HG03457 (cell line): ENCODE results near the gene CELF4.

Source experiments
- ATAC-seq: cut with Tn5 transposase; IDR thresholded peaks from one replicate; pipeline ENCODE4 v1.9.1; 2021; ENCODE audit warnings: moderate number of reproducible peaks; ENCODE audit not compliant: unreplicated experiment

Gene CELF4

DNA sequence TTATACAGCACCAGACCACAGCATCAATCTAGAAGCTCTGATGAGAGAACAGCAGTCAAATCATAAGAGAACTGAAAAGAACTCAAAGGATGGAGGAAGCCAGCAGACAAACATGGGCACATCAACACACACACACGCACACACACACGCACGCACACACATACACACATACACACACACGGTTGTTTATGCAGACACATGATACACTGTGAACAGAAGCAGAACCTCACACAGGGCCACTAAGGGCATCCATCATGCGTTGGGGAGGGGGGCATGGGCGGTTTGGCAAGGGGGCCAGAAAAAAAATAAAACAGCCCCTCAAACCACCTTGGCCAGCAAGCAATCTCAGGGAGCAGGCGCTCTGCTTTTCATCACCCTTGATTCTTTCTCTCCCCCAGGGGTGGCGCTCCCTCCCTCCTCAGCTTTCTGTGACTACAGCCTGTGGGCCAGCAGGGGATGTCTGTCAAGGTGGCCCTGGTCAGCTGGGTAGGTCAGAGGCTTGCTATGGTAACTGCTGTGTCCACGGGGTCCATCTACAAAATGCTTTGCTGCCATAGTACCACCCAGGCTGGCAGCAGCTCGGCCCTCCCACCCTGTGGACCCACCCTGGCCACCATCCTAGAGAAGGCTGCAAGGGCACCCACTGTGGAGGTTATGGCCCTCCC is 318.0 kb downstream of the CELF4 start:
- ATAC-seq = no peak

DNA sequence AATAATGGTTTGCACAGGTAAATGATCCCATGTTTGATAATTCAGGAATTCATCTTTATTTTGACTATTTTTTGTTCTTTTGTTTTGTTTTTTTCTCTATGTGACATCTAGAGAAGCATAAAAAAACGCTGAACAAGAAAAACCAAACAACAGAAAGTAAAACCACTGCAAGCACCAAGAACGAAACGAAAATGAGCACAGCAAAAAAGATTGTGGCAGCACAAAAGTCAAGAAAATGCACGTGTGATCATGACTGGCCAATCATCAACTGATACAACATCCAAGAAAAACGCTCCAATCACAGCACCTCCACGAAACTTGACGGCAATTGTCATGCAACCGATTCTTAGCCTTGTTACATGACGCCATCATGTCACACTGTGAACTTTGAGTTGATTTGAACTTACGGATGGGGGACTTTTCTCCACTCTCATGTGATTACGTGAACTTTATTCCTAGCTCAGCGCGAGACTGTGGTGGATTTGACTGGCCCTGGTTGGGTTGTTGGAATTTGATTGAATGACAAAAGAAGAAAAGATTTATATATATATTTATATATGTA is 318.7 kb downstream of the CELF4 start:
- no peak for ATAC-seq

DNA sequence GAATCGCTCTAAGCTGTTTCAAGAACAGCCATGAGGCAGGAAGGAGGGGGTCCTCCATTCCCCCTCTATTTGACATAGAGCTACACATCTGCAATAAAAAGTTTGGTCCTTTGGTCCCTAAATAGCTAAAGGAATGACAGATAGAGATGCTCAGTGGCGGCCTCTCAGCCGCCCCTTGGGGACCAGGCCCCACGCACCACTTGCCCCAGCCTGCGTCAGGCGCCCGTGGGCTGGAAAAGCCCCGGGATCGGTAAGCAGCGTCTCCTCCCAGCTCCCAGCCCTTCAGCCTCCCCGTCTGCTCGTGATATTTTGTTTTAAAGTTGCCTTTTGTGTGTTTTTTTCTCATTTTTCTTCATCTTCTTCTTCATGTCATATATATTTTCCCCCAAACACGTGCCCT is 321.0 kb downstream of the CELF4 start:
- no peak for ATAC-seq

DNA sequence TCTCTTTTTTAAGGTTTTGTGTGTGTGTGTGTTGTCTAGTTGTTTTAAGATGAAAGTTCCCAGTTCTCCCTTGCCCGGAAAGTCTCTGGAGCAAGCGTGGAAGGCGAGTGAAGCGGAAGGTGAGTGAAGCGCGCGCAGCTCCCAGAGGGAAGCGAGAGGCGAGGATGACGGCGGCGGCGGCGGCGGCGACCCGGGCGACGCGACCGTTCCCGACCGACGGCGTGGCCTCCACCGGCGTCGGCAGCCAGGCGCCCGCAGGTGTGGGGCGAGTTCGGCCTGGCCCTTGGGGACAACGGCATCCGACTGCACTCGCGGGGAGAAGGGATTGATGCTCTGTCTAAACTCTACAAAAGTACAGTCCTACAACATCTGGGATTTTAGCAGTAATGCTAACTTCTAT is 321.9 kb downstream of the CELF4 start:
- ATAC-seq = no peak

DNA sequence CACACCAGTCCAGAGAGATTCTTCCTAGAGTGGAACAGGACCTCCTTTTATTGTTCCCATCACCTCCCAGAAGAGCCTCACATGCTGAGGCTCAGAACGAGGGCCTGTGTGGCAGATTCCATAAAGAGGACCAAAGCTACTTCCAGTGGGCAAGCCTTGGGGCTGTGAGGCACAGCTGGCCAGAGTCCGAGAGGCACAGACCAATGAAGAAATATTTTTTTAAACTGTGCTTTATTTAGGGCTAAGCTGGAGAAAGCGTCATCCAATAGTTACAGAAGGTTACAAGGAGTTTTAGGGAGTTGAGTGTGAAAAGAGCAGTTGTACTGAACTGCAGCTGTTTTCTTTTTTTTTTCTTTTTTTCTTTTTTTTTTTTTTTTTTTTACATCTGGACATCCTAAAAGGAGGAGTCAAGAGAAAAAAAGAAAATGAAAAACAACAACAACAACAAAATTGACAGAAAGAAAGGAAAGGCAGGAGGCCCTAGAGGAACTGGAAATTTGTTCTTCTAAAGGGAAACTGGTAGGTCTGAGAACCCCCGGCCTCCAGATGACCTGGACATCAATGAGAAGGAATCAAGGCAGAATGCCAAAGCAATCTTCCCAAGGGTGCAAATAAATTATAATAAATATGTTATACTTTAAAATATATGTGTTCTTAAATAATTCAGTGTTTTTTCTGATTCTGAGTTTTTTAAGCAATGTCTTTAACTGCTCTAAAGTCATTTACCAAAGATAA is 322.6 kb downstream of the CELF4 start:
- no peak for ATAC-seq

DNA sequence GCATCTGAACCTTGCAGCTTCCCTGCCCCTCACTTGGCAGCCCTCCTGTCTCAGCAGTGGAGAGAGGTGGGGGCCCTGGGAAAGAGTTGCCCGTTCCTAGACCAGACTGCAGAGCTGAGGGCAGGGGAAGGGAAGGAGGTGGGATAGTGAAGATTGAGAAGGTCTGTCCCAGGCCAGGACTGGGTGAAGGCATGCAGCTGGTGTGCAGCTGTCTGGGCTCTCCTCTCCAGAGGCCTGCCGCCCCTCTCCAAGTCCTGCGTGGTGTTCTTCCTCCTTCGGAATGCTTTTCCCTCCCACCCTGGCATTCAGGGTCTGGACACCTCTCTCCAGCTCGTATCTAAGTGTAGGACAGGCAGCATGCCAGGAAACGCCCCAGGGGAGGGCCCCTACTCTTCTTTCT is 323.5 kb downstream of the CELF4 start:
- no peak for ATAC-seq

DNA sequence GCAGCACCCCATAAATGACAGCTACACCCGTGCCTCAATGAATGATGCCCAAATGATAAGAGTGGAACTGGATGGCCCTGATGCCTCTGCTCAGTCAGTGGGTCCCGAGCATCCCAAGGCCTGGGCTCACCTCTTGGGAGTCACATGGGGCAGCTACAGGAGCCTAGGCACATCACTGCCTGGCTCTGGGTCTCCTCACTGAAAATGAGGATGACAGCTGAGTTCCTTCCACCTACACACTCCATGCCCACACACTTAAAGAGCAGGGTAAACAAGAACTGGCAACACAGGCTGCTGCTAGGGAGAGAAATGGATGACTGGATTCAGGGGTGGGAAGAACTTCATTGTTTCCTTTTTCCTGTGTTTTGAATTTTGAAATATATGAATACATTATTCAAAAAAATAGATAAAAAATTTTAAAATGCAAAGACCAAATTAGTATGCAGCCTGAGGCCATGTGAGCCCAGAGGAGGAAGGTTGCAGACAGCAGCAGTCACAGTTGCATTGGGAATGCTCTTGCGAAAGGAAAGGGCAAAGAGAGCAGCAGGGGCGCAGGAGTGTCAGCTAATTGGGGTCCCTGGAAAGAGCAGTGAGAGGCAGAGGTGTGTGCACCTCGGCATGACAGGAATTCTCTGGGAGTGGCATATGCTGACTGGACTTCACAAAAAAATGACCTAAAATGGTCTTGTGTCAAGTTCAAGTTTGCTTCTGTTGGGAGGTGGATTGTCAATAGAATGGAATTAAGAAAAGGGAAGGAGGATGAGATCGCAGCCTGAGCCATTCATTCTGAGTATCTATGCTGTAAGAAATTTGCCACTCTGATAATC is 327.1 kb downstream of the CELF4 start:
- no peak for ATAC-seq

DNA sequence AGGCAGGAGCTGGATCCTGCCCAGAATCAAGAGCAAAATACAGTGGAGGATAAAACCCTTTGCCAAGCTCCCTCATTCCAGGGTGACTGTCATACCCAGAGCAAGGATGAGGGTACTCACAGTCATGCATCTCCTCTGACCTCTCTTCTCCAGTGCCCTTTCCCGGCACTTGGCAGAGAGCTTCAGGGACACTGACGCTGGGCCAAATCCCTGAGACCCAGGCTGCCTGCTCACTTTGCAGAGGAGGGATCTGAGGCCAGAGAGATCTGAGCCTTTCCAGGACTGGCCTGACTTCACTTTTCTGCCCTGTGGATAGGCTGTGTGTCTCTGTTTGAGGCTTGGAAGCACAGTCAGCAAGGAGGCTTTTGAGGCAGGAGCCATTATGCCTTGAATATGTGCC is 330.0 kb downstream of the CELF4 start:
- no peak for ATAC-seq

DNA sequence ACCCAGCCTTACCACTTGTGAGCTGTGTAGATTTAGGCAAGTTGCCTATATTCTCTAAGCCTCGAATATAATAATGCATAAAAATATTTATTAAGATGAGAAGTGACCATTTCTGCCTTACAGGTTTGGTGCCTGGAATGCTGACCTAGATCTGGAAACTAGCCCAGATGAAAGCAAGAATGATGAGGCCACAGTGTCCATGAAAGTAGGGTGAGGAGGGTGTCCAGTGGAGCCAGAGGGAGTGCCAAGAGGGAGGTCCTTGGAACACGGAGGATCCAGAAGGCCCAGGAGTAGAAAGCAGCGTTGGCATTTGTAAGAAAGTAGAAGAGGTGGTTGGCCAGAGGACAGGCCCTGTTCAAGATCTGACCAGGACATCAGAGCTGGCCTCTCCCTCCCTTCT is 334.3 kb downstream of the CELF4 start:
- no peak for ATAC-seq

DNA sequence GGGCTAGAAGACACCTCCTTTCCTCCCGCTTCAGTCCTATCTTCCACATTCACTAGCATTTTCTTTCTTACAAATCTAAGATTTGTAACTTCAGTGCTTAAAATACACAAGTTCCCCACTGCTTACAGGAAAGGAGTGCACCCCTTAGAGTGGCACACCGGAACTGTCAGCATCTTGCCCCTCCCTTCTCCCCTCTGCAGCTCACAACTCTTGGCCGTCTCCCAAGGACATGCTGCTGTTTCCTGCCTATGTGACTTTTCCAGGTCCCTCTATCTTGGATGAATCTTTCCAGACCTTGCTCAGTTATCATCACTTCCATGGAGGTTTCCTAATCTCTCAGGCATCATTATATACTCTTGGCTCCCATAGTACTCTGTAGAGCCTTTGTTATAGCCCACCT is 334.8 kb downstream of the CELF4 start:
- ATAC-seq = no peak

DNA sequence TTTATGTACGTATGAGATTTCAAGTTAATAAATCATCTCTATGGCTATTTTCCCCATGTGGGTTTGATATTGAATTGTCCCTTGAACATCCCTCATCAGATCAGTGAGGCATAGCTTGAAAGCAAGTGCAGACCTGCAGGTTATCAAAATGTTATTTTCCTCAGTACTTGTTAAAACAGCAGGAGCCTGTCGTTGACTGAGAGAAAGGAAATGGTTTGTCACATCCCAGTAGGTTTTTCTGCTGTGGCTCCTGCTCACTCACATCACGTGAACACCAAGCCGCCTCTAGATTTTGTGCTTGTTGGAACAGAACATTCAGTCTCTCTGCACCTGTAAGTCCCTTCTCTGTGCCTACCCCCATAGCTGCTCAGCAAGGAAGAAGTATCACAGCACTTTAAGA is 340.3 kb downstream of the CELF4 start:
- no peak for ATAC-seq

DNA sequence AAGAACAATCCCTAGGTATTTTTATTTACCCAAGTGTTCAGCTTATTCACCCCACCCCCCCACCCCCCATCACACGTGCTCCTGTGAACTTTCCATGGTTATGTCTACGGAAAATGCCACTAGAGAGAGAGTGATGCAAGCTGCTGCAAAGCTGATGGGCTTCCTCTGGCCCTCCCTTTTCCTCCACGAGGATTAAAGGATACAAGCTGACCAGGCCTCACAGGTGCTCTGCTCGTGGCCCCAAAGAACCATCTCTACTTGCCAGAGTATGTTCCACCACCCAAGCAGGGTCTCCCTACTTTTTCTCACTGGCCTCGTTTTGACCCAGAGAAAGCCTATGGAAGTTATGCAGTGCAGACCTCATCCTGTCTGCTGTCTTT is 342.6 kb downstream of the CELF4 start:
- ATAC-seq = no peak

DNA sequence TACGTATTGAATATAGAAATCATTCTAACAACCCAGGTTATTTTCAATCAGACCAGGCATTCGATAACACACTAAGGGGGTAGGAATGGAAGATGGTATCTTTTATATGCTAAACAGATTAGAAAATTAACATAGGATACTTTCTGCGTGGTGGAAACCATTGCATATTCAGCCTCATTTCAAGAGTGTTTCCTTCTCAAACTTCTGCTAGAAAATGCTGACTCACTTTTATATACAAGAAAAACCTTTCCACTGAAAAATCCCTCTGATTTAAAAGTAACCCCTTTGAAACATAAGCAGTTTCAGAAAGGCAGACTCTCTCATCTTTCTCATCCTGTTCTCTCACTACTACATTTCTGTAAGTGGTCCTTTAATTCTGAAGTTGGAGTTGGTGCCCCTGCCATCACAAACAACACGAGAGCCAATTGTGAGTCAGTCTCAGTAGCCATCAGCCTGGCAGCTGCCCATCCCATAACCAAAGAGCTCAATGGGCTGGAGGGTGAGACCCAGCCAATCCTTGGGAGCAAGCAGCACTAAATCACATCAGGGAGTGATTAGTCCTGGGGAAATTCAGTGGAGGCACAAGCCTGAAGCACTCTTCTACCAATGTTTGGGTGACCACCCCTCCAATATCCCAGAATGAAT is 343.1 kb downstream of the CELF4 start:
- no peak for ATAC-seq

DNA sequence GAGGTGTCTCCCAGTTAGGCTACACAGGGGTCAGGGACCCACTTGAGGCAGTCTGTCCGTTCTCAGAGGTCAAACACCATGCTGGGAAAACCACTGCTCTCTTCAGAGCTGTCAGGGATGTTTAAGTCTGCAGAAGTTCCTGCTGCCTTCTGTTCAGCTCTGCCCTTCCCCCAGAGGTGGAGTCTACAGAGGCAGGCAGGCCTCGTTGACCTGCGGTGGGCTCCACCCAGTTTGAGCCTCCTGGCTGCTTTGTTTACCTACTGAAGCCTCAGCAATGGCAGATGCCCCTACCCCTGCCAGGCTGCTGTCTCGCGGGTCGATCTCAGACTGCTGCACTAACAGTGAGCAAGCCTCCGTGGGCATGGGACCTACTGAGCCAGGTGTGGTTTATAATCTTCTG is 346.3 kb downstream of the CELF4 start:
- ATAC-seq = no peak

DNA sequence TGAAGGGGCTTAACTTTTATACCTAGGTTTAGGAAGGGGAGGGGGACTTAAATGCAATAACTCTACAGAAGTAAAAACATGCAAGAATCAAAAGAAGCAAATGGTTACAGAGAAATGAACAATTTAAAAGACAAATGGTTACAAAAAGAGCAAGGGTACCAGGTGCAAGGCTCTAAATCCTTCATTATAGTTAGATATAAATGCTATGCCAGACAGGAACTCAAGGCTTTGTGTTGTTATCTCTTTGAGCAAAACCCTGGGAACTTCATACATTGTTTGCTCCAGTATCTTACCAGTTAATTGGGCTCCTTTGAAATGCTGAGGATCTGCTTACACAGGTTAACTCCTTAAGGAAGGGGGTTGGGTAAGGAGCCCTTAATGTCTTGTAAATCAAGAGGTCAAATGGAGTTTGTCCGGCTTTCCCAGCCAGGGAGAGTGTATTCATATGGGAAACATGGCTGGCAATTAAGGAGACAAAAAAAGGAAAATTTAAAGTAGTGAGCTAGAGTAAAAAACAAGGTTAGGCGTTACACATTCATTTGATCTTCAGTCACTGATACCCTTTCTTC is 347.5 kb downstream of the CELF4 start:
- no peak for ATAC-seq

DNA sequence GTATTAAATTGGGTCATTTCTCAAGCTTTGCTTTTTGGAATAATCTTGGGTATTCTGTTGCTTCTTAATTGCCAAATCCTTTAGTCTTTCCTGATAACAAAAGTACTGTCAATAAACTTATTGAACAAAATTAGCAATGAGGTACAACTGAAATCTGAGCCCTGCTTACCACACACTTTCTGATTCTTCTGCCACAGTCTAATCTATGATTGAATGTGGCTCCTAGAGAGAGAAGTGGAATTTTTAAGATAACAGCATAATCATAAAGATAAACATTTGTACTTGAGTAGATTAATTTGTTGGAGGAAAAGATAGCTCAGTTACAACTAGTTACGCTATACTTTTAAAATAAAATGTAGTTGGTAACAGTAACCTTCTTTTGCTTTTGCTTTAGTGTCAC is 354.8 kb downstream of the CELF4 start:
- no peak for ATAC-seq

DNA sequence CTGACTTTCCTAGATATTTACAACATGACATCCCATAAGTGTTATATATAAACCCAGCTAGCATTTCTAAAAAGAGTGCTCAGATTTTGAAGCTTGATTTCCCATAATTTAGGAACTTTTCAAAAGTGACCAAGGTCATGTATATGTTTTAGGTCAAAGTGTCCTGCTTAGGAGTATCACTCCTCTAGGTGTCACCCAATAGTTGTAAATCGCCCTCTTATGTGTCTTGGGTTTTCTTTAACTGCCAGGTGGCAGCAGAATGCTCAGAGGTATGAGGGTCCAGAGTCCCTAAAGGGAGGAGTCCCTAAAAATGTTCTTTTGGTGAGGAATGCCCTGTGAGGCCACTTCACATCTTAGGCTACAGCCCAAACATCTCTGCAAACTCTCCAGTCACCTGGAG is 358.3 kb downstream of the CELF4 start:
- no peak for ATAC-seq

DNA sequence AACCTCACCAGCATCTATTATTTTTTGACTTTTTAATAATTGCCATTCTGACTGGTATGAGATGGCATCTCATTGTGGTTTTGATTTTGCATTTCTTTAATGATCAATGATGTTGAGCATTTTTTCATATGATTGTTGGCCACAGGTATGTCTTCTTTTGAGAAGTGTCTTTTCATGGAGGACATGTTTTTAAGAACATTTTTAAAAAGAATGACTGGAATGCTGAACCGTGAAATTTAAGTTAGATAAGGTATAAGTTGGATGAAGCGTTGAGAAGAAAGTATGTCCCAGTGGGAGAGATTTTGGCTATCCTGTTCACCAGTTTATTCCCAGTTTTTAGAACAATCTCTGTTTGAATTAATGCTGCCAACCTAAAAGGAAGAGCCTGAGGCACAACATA is 365.9 kb downstream of the CELF4 start:
- ATAC-seq = no peak
